Measurements from ENCODE around the gene OS9.

The OS9 gene

DNA sequence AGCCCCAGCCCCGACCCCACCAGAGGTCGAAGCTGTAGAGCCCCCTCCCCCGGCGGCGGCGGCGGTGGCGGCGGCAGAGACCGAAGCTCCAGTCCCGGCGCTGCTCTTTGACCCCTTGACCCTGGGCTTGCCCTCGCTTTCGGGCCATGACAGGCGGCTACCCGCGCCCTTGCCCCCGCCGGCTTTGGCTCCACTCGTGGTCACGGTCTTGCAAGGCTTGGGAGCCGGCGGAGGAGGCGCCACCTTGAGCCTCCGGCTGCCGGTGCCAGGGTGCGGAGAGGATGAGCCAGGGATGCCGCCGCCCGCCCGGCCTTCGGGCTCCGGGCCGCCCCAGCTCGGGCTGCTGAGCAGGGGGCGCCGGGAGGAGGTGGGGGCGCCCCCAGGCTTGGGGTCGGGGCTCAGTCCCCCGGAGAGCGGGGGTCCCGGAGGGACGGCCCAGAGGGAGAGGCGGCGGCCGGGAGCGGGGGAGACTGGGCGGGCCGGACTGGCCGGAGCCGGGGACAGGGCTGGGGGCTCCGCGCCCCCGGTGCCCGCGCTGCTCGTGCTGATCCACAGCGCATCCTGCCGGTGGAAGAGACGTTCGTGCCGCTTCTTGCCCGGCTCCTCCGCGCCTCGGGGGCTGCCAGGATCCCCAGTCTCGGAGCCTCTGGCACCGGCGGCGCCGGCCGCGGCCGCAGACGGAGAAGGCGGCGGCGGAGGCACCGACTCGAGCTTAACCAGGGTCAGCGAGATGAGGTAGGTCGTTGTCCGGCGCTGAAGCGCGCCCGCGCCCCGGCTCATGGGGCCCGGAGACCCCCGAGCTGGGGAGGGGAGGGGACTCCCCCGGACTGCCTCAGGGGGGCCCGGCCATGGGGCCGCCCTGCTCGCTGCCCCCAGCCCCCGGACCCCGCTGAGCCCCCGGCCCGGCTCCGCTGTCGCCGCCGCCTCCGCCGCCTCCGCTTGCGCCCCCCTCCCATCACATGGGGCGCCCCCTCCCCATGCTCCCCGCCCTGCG is 43.8 kb downstream of the OS9 start:
- DNase-seq: no peak

- no peak for DNase-seq
Measured at GRCh38 chr12:57738661-57739237, 44.8 kb downstream of the OS9 start, which contains the start of gene AGAP2. TSS of gene AGAP2 (minus strand) at chr12:57738742. CDS start at chr12:57738246, 496 bp downstream.

DNA sequence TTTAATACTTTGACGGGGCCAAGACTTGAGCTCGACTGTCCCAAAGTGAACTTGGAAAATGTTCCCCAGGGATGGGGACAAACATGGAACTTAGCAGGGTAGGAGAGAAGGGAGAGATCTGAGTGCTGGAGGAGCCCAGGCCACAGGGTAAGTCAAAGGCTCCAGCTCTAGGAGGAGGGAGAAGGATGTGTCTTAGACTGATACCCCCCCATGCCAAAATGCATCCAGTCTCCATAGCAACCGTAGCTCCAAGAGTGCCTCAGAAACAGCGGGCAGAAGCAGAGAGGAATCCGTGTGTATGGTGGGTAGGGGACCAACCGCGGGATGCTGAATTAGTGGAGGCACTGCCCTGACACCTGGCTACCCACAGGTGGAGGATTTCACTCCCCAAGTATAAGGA is 45.5 kb downstream of the OS9 start:
- DNase-seq: no peak

GRCh38 chr12:57739914-57740538 is 46.1 kb downstream of the OS9 start:
- no peak for DNase-seq

DNA sequence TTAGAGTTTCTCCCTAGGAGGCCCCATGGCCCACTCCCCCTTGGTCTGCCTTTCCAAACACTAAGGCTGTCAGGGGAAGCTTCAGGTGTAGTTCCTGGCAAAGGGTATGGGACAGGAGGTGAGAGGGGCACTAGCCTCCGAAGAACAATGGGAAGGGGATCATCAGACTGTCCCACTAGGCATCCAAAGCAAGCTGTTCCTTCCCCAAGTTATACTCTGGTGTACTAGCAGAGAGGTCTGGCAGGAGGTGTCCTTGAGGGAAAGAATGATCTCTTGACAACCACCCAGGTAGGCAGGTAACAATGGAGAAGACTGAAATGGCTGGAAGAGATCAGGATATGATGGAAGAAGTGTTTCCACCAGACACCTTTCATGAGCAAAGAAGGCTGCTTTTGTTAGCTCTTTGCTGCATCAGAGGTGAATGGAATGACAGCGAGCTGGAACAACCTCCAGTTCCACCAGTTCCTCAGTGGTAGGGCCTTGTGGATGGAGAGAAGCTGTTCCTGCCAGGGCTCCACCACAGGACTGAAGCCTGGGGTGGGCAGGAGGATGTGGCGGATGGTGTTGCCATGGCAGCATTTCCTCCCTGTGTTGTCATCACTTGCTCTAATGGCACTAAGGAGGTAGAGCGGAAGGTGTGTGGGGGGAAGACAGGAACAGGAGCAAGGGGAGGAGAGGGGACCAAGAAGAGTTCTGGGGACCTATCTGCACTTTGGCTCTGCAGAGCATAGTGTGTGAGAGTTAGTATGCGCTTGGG is 46.9 kb downstream of the OS9 start:
- no peak for DNase-seq

DNA sequence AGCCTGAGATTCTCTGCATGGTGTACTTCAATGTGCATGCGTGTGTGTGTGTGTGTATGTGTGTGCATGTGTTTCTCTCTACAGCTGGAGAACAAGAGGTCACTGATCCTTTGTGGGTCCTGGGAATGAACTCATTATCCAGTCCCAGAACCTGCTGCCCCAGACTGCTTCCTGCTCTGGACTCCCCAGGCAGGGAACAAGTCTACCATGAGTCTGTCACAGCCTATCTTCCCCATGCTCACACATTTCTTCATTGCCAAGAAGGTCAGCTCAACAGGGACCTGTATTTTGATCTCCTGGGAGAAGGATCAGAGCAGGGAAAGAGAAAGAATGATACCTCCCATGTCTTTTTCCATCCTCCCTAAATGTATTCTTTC is 47.5 kb downstream of the OS9 start:
- no peak for DNase-seq

DNA sequence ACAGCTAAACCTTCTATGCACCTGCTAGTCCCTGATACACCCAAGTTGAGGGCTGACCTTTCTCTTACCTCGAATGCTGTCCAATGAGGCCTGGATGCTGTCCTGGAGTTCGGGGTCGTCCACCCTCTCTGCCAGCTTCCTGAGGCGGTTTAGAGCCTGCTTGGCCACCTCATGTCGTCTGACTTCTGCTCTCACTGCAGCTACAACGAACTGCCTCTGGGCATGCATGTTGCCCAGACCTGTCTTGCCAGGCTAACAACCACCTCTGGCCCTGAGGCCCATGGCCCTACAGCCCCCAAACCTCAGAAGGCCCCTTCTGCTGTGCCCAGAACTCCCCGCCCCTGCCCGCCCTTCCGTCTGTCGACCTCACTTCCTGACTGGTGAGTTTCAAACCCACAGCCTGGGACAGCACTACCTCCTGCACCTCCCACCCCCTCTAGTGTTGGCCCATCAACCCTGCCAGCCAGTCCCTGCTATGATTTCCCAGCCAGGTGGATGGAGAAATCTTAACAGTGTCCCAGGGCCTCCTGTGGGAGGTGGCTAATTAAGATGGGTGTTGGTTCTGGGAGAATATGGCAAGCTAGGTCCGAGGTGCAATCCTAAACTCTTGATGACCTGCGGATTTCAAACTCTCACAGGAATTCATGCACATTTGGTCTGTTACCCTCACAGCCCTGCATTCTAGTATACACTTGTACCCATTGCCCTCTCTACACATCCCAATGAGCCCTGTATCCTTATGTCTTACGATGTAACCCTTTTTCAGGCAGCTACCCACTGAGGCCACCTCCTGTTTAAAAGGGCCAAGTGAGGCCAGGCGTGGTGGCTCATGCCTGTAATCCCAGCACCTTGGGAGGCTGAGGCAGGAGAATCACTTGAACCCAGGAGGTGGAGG is 48.2 kb downstream of the OS9 start:
- DNase-seq: no peak

GRCh38 chr12:57743769-57744168 is 49.8 kb downstream of the OS9 start:
- no peak for DNase-seq

DNA sequence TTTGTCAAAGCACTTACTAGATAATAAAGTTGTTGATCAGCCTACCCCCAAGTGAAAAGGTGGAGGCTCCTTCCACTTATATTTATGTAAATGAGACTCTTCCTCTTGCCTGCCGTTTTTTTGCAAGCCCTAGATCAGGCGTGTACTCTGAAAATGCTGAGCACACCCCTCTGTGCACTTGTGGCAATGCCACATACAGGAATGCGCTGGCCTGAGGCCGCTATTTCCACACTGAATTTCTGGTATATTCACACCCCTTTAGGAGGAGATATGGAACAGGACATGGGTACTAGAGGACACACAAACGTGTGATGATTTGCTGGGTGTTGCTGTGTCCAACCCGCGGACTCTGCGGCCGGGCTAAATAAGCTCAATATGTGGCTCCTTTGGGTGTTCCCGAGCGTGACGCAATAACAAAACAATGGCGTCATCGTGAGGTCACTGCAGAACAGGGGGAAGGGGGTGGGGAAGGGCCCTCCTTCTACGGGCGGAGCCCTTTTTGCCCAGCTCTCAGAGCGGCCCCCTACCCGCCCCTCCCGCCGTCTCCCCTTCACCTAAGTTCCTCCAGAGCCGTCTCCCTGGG is 50.4 kb downstream of the OS9 start:
- no peak for DNase-seq

- peak; percentile 96 for DNase-seq
Measured at GRCh38 chr12:57744777-57745484, 51.0 kb downstream of the OS9 start, which contains the start of gene TSPAN31. TSS of gene TSPAN31 (plus strand) at chr12:57745039. CDS start at chr12:57745155, 116 bp downstream.

DNA sequence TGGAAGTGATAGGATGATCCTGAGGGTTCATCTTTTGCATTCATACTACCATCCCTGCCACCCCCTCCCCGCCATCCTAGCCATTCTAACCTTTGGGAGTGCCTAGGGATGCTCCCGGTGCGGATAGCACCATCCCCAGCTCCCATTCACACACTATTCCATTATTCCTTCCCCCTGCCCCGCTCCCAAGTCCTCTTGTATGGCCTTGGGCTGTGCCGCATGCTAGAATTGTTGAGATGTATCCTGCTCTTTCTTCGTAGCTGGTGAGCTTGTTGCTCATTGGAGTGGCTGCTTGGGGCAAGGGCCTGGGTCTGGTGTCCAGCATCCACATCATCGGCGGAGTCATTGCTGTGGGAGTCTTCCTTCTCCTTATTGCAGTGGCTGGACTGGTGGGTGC is 51.6 kb downstream of the OS9 start:
- no peak for DNase-seq

- no peak for DNase-seq
Measured at GRCh38 chr12:57746025-57746424, 52.1 kb downstream of the OS9 start.

DNA sequence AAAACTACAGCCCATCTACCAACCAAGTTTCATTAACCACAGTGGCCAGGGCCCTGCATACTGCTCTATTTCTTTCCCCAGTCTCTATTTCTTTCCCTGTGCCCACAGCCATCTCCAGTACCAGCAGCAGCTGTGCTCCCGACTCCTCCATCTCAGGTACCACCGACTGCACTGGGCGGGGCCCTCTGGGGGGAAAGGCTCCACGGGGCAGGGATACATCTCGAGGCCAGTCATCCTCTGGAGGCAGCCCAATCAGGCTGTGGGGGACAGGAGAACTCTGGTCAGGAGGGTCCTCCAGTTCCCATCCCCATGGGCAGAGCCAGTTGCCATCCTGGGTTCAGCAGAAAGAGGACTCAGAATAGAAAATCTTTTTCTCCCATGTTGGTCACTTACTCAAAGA is 55.1 kb downstream of the OS9 start:
- DNase-seq: no peak

- no peak for DNase-seq
Measured at GRCh38 chr12:57750561-57751431, 56.9 kb downstream of the OS9 start.

DNA sequence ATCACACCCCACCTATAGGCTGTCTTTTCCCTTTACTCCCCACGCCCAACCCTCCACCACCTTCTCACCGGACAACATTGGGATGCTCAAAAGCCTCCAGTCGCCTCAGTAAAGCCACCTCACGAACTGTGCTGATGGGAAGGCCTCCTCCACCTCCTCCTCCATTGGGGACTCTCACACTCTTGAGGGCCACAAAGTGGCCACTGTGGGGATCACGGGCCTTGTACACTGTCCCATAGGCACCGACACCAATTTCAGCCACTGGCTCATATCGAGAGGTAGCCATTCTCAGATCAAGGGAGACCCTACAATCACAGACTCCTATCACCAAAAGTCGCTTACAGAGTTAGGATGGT is 57.5 kb downstream of the OS9 start:
- DNase-seq: no peak

DNA sequence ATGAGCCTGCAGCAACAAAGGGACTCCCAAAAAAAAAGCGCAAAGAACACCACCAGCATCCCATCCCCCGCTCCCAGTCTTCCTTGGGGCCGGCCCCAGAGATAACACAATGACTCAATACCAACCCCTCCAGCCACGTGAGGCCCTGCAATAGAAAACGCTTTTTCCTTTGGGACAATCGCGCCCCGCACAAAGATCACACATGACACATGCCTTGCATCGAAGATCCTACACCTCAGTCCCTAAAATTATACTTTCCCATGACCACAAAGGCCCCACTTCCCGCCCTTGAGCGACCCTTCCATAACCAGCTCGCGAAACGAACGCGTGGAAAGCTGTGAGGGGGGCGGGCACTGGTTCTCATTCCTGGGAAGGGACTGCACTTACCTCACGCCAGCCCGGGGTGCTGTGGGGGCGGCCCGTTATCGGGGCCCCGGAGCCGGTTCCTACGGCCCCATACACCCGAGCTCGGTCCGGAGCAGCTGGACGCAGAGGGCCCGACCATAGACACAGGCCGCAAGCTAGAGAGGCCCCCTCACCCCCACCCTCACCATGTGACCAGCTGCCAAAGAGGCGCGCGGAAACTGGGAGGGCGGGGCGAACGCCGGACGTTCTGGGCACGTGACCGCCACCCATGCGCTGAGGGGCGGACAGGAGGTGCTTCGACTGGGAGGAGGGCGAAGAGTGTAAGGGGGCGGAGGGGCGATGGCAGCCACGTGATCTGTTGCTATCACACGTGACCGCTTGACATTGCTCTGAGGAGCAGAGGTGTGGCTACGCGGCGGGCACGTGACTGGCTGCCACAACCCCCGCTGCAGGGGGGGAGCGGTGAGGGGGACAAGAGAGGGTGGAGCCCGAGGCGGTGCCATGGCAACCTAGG is 58.1 kb downstream of the OS9 start, which contains the start of gene CDK4:
Gene CDK4 (minus strand): TSS at position 523 of the 880 bp plus-strand sequence. CDS start 593 bp downstream, outside the sequence.
- DNase-seq: peak; percentile 98

- DNase-seq: no peak
Measured at GRCh38 chr12:57752668-57753000, 58.7 kb downstream of the OS9 start.

GRCh38 chr12:57753756-57754337 is 59.9 kb downstream of the OS9 start:
- no peak for DNase-seq
